Activated naive CD4-positive, alpha-beta T cell treated with Interleukin-2 at 50 U/mL for 16 hours (primary cell): Measurements from ENCODE around the gene ADIPOQ.
"Not testable (repeated sequence)": the region's sequence is repeated elsewhere in the genome, so short reads cannot be mapped to it uniquely, and the experiment has no call there.

Experiments
- DNase-seq: peaks from one replicate; pipeline ENCODE4 v3.0.0-alpha.2; 2020

Gene ADIPOQ

DNA sequence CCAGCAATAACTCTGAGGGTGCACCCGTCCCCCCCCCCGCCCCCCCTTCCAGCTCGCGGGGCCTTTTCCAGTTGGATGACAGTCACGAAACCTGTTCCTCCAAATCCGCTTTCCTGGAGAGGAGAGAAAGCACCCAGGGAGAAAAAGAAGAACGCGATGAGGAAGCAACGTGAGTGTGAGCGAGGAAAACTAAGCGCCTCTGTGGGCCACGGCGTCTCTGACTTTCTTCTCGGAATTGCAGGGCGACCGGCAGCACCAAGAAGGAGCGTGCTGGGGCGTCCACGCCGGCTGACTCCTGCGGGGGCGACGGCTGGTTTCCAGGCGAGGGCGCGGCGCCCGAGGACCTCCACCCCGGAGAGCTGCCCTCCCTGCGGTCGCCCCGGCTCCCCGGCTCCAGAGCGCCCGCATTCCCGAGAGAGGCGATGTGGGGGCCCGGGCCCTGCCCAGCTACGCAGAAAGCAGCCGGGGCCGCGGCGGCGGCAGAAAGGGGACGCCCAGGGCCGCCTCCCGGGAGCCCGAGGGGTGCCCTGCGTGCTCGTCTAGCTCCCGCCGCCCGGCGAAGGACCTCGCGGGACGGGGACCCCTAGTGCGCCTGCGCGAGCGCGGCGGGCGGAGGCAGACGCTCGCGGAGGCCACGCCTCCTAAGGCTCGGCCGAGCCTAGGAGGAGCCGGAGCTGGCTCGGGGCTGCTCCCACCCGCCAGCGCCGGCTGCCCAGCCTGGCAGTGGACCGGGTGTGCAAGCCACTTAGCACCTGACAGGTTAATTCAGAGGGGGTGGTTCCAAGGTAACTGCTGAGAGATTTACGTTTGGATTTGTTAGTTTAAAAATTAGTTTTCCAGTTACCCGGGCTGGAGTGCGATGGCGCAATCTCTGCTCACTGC is 15.3 kb upstream of the ADIPOQ start:
- peak; percentile 86 for DNase-seq

DNA sequence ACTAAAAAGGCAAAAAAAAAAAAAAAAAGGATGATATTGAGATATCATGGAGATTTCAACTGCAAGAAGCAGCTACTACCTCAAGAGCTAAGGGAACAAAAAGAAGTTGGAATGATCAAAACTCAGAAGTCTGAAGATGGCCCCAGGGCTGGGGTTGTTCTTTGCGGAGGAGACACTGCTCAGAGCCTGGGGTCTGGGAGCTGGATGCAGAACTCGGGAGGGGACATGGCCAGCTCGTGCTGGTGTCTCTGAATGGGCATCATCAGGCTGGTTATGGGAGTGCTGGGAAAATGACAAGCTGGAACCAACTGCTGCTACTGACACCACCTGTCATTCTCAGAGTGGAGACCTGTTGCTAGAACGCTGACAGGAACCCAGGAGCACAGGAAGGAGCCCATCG is 14.2 kb upstream of the ADIPOQ start:
- no peak for DNase-seq

DNA sequence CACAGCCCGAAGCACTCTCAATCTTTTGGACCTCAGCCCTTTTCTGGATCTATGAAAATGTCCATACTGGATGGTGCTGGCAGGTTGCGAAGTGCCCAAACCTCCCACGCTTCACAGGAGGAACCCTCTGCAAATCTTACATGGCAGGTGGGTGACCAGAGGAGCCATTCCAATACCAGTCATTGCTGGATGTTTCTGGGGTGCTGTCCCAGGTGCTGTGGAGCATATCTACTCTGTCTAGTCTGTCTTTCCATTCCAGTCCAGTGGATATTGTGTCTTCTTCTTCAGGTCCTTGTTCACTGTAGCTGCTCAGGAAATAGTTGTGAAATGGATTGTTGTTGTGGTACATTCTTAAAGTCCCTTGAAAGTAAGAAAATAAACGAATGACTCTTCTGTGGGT is 10.7 kb upstream of the ADIPOQ start:
- no peak for DNase-seq

DNA sequence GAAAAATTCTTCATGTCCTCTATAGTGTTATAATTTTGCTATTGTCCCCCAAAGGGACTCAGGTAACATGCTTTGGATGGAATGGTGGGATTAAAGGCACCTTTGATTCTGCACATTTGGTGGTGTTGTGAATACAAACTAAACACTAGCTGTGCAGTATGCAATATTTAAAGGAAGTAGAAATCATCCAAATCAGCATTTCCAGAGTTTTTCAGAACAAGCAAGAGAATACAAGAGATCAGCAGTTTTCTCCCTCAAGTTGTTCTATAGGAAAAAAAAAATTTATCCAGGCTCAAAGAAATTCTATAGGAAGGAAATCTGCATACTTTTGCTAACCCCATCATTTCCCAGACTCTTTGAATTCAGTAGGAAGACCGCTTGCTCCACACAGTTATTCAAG is 10.2 kb upstream of the ADIPOQ start:
- DNase-seq = no peak

DNA sequence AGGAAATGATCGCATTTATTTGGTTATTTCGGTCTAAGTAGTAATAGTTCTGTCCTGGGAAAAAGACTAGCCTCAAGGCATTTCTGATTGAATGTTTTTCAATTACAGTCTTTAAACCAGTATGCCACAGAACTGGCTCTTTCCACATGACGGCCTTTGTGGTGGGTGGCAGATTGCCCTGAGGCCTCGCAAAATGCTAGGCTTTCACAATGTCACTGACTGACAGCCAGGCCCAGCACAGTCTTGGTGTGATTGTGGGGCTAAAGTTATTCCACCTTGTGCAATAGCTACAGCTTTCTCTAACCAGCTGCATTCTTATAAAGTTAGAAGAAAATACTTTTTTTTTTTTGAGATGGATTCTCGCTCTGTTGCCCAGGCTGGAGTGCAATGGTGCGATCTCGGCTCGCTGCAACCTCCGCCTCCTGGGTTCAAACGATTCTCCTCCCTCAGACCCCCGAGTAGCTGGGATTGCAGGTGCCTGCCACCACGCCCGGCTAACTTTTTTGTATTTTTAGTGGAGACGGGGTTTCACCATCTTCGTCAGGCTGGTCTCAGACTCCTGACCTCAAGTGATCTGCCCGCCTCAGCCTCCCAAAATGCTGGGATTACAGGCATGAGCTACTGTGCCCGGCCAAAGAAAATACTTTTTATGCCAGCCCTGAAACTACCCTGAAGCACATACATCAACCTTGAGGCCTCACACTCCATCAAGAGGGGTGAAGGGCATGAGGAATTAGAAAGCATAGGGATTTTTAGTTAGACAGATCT is 2.5 kb upstream of the ADIPOQ start:
- DNase-seq = no peak

DNA sequence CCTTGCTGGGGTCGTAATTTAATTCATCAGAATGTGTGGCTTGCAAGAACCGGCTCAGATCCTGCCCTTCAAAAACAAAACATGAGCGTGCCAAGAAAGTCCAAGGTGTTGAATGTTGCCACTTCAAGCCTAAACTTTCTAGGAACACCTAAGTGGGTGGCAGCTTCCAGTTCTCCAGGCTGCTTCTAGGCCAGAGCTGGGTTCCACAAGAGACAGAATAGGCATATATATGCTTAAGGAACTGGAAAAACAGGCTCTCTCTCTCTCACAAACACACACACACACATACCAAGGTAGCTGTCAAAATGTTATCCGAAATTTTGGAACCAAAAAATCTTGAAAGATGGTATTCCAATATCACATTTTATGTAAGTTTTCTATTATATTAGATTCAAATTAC is 890 bp upstream of the ADIPOQ start:
- no peak for DNase-seq

DNA sequence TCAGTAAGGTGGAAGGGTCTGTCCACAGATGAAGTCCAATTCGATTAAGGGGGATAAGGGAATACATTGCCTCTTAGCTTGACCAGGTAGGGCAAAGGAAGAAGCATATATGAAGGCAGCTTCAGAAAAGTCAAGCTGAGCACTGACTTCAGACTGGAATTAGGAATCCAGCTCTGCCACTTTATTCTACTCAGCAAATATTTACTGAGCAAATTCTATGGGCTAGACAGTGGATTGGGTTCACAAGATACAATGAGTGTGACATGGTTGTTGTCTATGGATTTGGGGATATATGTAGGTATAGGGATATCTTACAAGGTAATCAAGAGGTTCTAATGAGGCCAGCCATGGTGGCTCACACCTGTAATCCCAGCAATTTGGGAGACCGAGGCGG is 526 bp downstream of the ADIPOQ start:
- no peak for DNase-seq

DNA sequence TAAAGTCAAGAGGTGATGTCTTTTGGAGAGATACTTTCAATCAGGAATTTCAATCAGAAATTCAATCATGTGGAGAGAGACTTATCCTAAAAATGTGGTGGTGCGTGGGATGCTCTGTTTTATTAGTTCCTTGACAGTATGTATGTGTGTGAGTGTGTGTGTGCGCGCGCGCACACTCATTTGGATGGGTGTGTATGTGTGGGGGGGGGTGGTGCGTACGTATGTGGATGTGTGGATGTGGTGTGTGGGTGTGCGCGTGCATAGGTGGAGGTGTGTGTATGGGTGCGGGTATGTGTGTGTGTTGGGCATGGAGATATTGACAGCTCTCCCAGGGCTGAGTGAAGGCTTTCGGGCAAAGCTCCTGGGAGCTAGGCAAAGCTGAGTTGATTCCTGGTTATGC is 2.4 kb downstream of the ADIPOQ start:
- DNase-seq = no peak

DNA sequence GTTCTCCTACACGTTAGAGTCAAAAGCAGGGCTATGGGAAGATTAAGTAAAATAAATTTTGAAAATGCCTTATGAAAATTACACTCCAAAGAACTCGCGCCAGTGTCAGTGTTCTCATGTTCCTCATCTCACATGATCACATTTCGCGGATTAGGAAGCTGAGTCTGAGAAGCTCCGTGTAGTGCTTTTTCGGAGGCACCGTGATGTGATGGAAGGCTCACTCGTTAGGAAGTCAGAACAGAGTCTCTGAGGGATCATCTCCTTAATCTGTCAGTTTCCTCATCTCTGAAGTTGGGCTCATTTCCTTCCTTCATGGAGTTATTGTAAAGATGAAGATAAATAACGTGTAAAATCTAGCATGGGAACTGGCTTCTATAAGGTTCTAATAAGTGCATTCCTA is 3.2 kb downstream of the ADIPOQ start:
- DNase-seq = no peak

DNA sequence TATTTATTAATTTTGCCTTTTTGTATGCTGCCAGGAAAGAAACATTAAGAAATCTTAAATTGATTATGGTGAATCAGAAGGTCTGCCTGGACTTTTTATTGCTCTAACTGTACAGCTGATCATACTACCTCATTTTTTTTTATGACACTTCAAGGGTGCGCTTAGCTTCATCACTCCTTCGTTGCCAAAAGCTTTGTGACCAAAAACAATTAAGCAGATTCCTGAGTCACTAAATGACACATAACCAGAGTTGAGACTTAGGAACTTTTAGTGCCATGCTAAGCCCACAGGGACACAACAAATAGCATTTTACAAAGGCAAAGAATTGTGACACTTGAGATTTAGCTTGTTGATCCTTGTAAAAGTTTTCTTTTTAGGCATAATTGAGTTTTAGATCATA is 4.9 kb downstream of the ADIPOQ start:
- DNase-seq = no peak

DNA sequence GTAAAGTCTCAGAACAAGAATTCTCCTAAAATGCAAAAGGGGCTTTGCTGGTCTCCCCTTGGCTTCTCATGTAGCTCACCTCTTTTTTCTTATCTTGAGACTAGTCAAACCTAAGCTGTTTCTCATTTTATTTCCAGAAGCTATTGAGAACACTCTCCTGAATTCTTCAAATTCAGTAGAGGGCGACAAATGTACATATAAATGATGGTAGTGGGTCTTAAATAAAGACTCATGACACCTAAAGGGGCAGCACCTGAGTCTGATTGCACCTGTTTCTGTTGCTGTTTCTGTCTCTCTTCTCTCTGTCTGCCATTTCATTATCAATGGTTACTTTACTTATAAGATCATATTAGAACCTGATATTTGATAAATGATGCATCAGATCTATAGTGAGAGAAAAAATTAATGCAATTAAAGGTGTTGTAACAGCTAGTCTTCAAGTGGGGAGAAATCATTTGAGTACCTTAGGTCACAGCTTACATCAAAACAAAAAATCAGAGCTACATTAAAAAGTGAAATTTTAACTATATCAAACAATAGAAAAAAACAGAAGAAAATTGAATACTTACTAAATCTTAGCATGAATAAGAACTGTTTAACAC is 7.0 kb downstream of the ADIPOQ start:
- no peak for DNase-seq

DNA sequence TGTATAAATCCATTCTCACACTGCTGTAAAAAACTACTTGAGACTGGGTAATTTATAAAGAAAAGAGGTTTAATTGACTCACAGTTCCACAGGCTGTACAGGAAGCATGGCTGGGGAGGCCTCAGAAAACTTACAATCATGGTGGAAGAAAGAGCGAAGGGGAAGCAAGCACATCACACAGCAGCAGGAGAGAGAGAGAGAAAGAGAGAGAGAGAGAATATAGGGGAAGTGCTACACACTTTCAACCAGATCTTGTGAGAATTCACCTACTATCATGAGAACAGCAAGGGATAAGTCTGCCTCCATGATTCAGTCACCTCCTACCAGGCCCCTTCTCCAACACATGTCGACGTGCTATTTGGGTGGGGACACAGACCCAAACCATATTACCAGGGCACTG is 9.3 kb downstream of the ADIPOQ start:
- not testable (repeated sequence) for DNase-seq

DNA sequence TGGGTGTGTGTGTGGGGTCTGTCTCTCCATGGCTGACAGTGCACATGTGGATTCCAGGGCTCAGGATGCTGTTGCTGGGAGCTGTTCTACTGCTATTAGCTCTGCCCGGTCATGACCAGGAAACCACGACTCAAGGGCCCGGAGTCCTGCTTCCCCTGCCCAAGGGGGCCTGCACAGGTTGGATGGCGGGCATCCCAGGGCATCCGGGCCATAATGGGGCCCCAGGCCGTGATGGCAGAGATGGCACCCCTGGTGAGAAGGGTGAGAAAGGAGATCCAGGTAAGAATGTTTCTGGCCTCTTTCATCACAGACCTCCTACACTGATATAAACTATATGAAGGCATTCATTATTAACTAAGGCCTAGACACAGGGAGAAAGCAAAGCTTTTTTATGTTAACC is 10.5 kb downstream of the ADIPOQ start:
- DNase-seq = no peak

DNA sequence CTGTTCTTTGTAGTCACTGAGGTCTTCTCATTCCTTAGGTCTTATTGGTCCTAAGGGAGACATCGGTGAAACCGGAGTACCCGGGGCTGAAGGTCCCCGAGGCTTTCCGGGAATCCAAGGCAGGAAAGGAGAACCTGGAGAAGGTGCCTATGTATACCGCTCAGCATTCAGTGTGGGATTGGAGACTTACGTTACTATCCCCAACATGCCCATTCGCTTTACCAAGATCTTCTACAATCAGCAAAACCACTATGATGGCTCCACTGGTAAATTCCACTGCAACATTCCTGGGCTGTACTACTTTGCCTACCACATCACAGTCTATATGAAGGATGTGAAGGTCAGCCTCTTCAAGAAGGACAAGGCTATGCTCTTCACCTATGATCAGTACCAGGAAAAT is 11.6 kb downstream of the ADIPOQ start:
- DNase-seq = no peak

DNA sequence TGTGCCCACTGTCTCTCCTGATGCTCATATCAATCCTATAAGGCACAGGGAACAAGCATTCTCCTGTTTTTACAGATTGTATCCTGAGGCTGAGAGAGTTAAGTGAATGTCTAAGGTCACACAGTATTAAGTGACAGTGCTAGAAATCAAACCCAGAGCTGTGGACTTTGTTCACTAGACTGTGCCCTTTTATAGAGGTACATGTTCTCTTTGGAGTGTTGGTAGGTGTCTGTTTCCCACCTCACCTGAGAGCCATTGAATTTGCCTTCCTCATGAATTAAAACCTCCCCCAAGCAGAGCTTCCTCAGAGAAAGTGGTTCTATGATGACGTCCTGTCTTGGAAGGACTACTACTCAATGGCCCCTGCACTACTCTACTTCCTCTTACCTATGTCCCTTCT is 12.4 kb downstream of the ADIPOQ start:
- no peak for DNase-seq

DNA sequence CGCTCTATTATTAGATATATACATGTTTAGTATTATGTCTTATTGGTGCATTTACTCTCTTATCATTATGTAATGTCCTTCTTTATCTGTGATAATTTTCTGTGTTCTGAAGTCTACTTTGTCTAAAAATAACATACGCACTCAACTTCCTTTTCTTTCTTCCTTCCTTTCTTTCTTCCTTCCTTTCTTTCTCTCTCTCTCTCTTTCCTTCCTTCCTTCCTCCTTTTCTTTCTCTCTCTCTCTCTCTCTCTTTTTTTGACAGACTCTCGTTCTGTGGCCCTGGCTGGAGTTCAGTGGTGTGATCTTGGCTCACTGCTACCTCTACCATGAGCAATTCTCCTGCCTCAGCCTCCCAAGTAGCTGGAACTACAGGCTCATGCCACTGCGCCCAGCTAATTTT is 15.2 kb downstream of the ADIPOQ start:
- no peak for DNase-seq

DNA sequence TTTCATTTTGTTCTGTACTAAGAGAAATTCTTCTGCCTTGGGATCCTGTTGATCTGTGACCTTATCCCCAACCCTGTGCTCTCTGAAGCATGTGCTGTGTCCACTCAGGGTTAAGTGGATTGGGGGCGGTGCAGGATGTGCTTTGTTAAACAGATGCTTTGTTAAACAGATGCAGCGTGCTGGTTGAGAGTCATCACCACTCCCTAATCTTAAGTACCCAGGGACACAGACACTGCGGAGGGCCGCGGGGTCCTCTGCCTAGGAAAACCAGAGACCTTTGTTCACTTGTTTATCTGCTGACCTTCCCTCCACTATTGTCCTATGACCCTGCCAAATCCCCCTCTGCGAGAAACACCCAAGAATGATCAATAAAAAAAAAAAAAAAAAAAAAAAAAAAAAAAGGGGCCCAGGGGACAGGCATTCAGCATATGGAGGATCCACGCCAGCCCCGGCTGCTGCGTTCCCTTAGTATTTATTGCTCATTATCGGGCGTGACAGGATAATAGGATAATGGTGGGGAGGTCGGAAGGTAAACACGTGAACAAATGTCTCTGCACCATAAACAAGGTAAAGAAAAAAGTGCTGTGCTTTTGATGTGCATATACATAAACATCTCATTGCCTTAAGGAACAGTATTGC is 22.8 kb downstream of the ADIPOQ start:
- not testable (repeated sequence) for DNase-seq

DNA sequence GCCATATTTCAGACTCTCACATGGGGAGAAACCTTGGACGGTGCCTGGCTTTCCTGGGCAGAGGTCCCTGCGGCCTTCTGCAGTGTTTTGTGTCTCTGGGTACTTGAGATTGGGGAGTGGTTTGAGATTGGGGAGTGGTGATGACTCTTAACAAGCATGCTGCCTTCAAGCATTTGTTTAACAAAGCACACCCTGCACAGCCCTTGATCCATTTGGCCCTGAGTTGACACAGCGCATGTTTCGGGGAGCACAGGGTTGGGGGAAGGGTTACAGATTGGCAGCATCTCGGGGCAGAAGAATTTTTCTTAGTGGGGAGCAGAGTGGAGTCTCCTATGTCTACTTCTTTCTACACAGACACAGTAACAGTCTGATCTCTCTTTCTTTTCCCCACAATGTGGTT is 23.6 kb downstream of the ADIPOQ start:
- DNase-seq = not testable (repeated sequence)

DNA sequence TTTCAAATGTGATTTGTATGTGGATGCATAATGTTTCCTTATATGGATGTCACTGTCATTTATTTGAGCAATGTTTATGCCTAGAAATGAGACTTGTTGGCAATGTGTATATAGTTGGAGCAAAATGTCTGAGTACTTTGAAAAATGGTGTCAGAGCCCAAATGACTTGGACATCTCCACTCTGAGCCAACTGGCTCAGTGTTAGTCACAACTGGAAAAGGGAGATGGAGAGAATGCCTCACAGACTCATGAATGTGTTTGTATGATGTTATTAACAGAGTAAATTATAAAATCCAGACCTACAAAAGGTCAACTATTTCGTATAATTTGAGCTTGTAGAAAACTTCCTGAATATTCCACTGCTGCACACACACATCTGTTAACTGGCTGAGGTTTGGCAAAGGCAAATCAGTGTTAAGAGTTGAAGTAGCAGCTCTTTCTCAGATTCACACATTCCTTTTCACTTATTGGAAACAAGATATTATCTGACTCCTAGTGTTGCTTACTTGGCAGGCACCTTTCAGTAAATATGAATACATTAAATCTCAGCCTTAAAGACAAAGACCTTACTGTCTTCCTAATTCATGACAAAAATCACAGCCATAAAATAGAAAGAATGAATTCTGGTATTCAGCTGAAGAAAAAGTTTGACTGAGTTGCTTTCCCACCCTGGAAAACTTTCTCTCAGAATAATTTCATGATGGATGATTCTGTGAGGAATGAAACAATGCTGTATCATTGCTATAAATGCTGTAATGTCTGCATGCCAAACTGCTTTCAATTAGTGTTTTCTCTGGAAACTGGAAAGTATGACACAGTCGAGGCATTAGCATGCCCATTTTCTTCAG is 27.0 kb downstream of the ADIPOQ start:
- no peak for DNase-seq

DNA sequence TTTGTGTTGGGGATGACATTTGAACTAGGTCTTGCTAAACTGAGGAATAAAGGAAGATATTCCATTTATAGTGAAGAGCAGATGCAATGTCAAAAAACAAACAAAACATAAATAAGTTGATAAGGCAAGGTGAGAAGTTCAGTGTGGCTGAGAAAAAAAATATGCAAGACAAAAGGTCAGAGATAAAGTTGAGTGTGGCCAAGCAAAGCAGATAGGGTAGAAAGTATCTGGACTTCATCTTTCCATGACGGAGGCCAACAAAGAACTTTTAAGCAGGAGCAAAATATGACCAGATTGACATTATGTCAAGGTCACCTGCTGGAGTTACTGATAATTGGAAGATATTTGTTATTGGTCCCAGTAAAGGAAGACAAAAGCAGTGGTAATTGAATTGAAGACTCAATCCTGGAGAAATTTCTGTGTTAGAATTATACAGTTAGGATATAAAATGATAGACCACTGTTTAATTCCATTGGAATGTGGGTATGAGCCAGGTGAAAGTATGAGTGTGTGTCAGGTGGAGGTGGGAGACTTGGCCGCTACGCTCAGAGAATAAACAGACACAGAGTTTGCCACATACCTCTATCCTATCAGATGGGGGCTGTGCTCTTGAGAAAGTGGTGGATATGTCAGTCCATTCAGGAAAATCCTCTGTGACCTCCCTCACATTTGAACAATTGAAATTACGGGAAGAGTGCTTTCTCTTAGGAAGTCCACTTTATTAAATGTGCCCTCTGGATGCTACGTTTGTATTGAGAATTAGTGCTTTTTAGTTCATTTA is 28.1 kb downstream of the ADIPOQ start:
- no peak for DNase-seq

DNA sequence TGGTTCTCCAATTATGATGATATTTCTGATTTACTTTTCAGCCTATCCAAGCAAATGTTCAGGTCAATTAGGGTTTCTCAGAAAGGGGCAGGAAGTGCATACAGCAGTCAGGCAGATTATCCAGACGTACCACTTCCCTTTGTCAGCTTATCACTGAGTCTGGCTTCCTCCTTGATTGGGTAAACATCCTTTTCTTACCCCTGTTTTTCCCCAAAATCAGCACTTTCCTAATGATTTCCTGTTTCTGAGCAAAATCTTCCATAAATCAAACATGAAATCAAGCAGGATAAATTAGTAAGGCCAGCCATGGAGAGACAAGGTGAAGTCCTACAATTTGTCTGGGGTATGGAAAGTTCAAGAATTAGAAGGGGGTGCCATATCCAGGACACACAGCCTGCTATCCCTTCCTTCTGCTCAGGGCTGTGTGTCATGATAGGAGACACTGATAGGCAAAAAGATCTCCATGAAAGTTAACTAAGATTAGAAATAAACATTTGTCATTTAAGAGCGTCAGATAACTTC is 29.0 kb downstream of the ADIPOQ start:
- DNase-seq = no peak
